AG04450 (cell line): Measurements from ENCODE around the gene ZNF397. TPM values are rescaled to one million over a fixed set of nuclear protein-coding genes. Genes with fewer than 3 reads are reported as not detected.
"Not testable (repeated sequence)": the region's sequence is repeated elsewhere in the genome, so short reads cannot be mapped to it uniquely, and the experiment has no call there.

Experiments used
- CTCF ChIA-PET: fragments of 300-600, 350-600 bp; formaldehyde crosslinking; extraction: SDS; loops from one replicate; lab custom pipeline; 2022; ENCODE audit warnings: antibody characterized with exemption, inconsistent platforms; lab: Charles Lee
- POLR2A ChIA-PET: fragments of 350-600 bp; formaldehyde crosslinking; extraction: SDS; loops from one replicate; lab custom pipeline; 2021; ENCODE audit warnings: antibody characterized with exemption, inconsistent platforms; lab: Yijun Ruan, JAX
- DNase-seq: peaks from one replicate; pipeline ENCODE4 v3.0.0-alpha.2; 2011; ENCODE audit warnings: low read depth, low spot score
- H3K27ac ChIP-seq: one replicate; pipeline ENCODE4 v1.5.1; 2012; ENCODE audit warnings: low read depth, low read length, control low read depth
- H3K27me3 ChIP-seq: one replicate; pipeline ENCODE4 v1.6.0; 2012; ENCODE audit warnings: low read length; ENCODE audit not compliant: control insufficient read depth, insufficient read depth
- H3K4me3 ChIP-seq: 2 replicates; pipeline ENCODE4 v1.5.1; 2011; ENCODE audit warnings: mild to moderate bottlenecking, low read depth, low read length, control low read depth
- H3K9me3 ChIP-seq: 2 replicates; pipeline ENCODE4 v1.5.1; 2012; ENCODE audit warnings: low read length; ENCODE audit not compliant: control insufficient read depth, insufficient read depth
- polyA plus RNA-seq: library from polyadenylated mRNA; depleted of rRNA; stranded (reverse); fragments of >200 nt; gene quantifications from 2 replicates; pipeline ENCODE4 v1.2.3, GENCODE V29; 2011
- TF ChIP-seq, protein P1 (sequence below): IDR thresholded peaks from 2 replicates; pipeline ENCODE4 v1.5.1; 2011; ENCODE audit warnings: low read depth, low read length, control low read depth, inconsistent platforms

The ZNF397 gene
- polyA plus RNA-seq, 1 experiment: 11.0 TPM

- ChIA-PET POLR2A (no interaction called here), CTCF (no interaction called here)
- H3K27me3 ChIP-seq: no peaks in the 10 kb centered on the region
- no peak overlapping the region for H3K4me3 ChIP-seq
- no peak for DNase-seq
- no peaks in the 10 kb centered on the region for H3K9me3 ChIP-seq
- H3K27ac ChIP-seq: no peak overlapping the region
- TF ChIP-seq, protein P1, sequence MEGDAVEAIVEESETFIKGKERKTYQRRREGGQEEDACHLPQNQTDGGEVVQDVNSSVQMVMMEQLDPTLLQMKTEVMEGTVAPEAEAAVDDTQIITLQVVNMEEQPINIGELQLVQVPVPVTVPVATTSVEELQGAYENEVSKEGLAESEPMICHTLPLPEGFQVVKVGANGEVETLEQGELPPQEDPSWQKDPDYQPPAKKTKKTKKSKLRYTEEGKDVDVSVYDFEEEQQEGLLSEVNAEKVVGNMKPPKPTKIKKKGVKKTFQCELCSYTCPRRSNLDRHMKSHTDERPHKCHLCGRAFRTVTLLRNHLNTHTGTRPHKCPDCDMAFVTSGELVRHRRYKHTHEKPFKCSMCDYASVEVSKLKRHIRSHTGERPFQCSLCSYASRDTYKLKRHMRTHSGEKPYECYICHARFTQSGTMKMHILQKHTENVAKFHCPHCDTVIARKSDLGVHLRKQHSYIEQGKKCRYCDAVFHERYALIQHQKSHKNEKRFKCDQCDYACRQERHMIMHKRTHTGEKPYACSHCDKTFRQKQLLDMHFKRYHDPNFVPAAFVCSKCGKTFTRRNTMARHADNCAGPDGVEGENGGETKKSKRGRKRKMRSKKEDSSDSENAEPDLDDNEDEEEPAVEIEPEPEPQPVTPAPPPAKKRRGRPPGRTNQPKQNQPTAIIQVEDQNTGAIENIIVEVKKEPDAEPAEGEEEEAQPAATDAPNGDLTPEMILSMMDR: no peak
Measured at GRCh38 chr18:35197296-35197695, 43.5 kb upstream of the ZNF397 start.

- ChIA-PET POLR2A (no interaction called here), CTCF (no interaction called here)
- TF ChIP-seq, protein P1: no peak
- Histone ChIP-seq H3K27me3 (no peaks in the 10 kb centered on the region), H3K9me3 (no peaks in the 10 kb centered on the region; the same call in 1 of the 2 replicates), H3K27ac (no peak overlapping the region), H3K4me3 (no peak overlapping the region)
- no peak for DNase-seq
Measured at GRCh38 chr18:35201256-35201931, 39.4 kb upstream of the ZNF397 start.

DNA sequence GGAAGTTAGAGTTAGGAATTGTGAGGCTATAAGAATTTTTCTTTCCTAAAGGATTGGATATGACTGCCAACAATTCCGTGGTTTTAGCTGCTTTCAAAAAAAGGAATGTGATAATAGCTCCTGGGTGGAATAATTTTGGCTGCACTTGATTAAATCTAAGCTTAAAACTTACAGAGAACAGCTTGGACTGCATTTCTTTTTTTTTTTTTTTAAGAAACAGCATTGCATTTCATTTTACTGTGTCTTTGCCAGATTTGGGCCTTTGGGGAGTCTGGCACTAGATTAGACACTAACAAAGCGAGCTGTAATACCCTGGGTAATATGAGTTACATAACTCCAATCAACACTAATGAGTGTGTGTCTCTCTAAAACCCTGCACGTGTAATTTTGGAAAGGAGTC is 37.8 kb upstream of the ZNF397 start:
- CTCF ChIA-PET: interaction anchor here (0.7 kb wide), 2 partner anchors 184 to 1225 kb away, joined by 3 read pairs; no protein-coding TSS in a partner anchor

DNA sequence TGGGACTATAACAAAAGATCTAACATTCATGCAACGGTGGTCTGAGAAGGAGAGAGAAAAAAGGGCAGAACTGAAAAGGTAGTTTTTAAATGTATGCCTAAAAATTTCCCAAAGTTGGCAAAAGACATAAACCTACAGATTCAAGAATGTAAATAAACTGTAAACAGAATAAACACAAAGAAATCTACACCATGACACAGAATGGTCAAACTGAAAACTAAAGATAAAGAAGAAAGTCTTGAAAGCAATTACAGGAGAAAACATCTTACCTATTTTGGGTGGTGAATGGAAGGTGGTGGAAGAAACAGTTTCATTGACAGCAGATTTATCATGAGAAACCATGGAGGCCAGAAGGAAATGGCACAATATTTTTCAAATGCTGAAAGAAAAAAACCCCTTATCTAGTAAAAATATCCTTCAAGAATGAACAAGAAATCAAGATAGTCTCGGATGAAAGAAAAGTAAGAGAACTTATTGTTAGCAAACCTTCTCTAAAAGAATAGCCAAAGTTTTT is 35.6 kb upstream of the ZNF397 start:
- no peaks in the 10 kb centered on the region; the same call in 1 of the 2 replicates for H3K9me3 ChIP-seq
- CTCF ChIA-PET: no interaction called here
- no peak overlapping the region for H3K27ac ChIP-seq
- POLR2A ChIA-PET: no interaction called here
- H3K4me3 ChIP-seq: no peak overlapping the region
- DNase-seq: no peak
- no peaks in the 10 kb centered on the region for H3K27me3 ChIP-seq
- TF ChIP-seq, protein P1: no peak

More for the DNA sequence above, 37.8 kb upstream of the ZNF397 start:
- POLR2A ChIA-PET: interaction anchor here (0.7 kb wide), 1 partner anchor 38 kb away, joined by 3 read pairs; the partner anchor contains the start of gene ZNF397
- TF ChIP-seq, protein P1: no peak
- no peak overlapping the region for H3K4me3 ChIP-seq
- H3K27ac ChIP-seq: no peak overlapping the region
- no peaks in the 10 kb centered on the region; the same call in 1 of the 2 replicates for H3K9me3 ChIP-seq
- DNase-seq: no peak
- H3K27me3 ChIP-seq: no peaks in the 10 kb centered on the region

- POLR2A ChIA-PET, DNase-seq, CTCF ChIA-PET, H3K4me3 ChIP-seq, H3K9me3 ChIP-seq, H3K27me3 ChIP-seq, H3K27ac ChIP-seq: not testable (repeated sequence)
Measured at GRCh38 chr18:35205746-35206458, 34.9 kb upstream of the ZNF397 start.
